Mesenchymal stem cell (in vitro differentiated cells and primary cell): ENCODE results near the gene PHPT1.

Experiments used
- DNase-seq: peaks from one replicate; pipeline ENCODE4 v3.0.0-alpha.2; 2013
- H2AFZ ChIP-seq: one replicate; pipeline ENCODE4 v1.6.1; 2013; ENCODE audit warnings: low read depth, mild to moderate bottlenecking, control low read depth, inconsistent platforms, low read length, moderate library complexity
- H2AK5ac ChIP-seq: 2 replicates; pipeline ENCODE4 v1.6.1; 2013; ENCODE audit warnings: low read length, moderate library complexity, mild to moderate bottlenecking, inconsistent platforms; ENCODE audit not compliant: severe bottlenecking
- H2BK120ac ChIP-seq: one replicate; pipeline ENCODE4 v1.6.1; 2013; ENCODE audit warnings: low read depth, mild to moderate bottlenecking, inconsistent platforms, low read length, moderate library complexity
- H2BK12ac ChIP-seq, 2 experiments: one replicate each; pipeline ENCODE4 v1.6.1; 2013; ENCODE audit warnings: inconsistent platforms in 2 of 2, low read length in 2 of 2, mild to moderate bottlenecking in 2 of 2, moderate library complexity in 2 of 2, control low read depth in 1 of 2
- H2BK15ac ChIP-seq: one replicate; pipeline ENCODE4 v1.6.1; 2013; ENCODE audit warnings: mild to moderate bottlenecking, low read depth, inconsistent platforms; ENCODE audit not compliant: poor library complexity, severe bottlenecking
- H2BK5ac ChIP-seq: 2 replicates; pipeline ENCODE4 v1.6.1; 2013; ENCODE audit warnings: low read depth, mild to moderate bottlenecking, low read length, control low read depth, inconsistent platforms; ENCODE audit not compliant: poor library complexity, severe bottlenecking
- H3K14ac ChIP-seq, 2 experiments: one replicate each; pipeline ENCODE4 v1.6.1; 2013; ENCODE audit warnings: inconsistent platforms in 2 of 2, low read length in 2 of 2, control low read depth in 1 of 2, mild to moderate bottlenecking in 1 of 2, moderate library complexity in 1 of 2
- H3K18ac ChIP-seq, 2 experiments: one replicate each; pipeline ENCODE4 v1.6.1; 2013; ENCODE audit warnings: inconsistent platforms in 2 of 2, low read length in 2 of 2, control low read depth in 1 of 2, low read depth in 1 of 2, mild to moderate bottlenecking in 1 of 2
- H3K23ac ChIP-seq, 2 experiments: one replicate each; pipeline ENCODE4 v1.6.1; 2013; ENCODE audit warnings: inconsistent platforms in 2 of 2, low read length in 2 of 2, mild to moderate bottlenecking in 2 of 2, moderate library complexity in 2 of 2, control low read depth in 1 of 2
- H3K27ac ChIP-seq: 2 replicates; pipeline ENCODE4 v1.5.1; 2013; ENCODE audit warnings: mild to moderate bottlenecking, moderate library complexity, low read length, control low read depth, inconsistent platforms; ENCODE audit not compliant: poor library complexity, severe bottlenecking
- H3K27me3 ChIP-seq, 2 experiments: 2 replicates each; pipeline versions ENCODE4 v1.6.1 to v1.7.0; 2013; ENCODE audit warnings: low read length in 2 of 2, mild to moderate bottlenecking in 2 of 2, moderate library complexity in 2 of 2, control low read depth in 1 of 2, inconsistent platforms in 1 of 2; ENCODE audit not compliant: control insufficient read depth in 1 of 2, insufficient read depth in 1 of 2
- H3K36me3 ChIP-seq, 2 experiments: 2 replicates each; pipeline versions ENCODE4 v1.6.1 to v1.7.0; 2013; ENCODE audit warnings: low read length in 2 of 2, control low read depth in 1 of 2, inconsistent platforms in 1 of 2, low read depth in 1 of 2, mild to moderate bottlenecking in 1 of 2; ENCODE audit not compliant: insufficient read depth in 2 of 2, control insufficient read depth in 1 of 2
- H3K4ac ChIP-seq, 2 experiments: one replicate each; pipeline ENCODE4 v1.6.1; 2013; ENCODE audit warnings: inconsistent platforms in 2 of 2, low read length in 2 of 2, mild to moderate bottlenecking in 2 of 2, moderate library complexity in 2 of 2, control low read depth in 1 of 2, low read depth in 1 of 2
- H3K4me1 ChIP-seq: 2 replicates; pipeline ENCODE4 v1.6.1; 2013; ENCODE audit warnings: low read depth, low read length, control low read depth; ENCODE audit not compliant: control insufficient read depth, insufficient read depth
- H3K4me2 ChIP-seq: 2 replicates; pipeline ENCODE4 v1.6.1; 2013; ENCODE audit warnings: low read length, mild to moderate bottlenecking, inconsistent platforms; ENCODE audit not compliant: poor library complexity, severe bottlenecking
- H3K4me3 ChIP-seq, 2 experiments: 2 replicates each; pipeline versions ENCODE4 v1.5.1 to v1.7.0; 2013; ENCODE audit warnings: low read length in 2 of 2, mild to moderate bottlenecking in 2 of 2, control low read depth in 1 of 2, low read depth in 1 of 2; ENCODE audit not compliant: insufficient read depth in 1 of 2
- H3K79me1 ChIP-seq: replicated peaks from 2 replicates; pipeline ENCODE4 v1.6.1; 2013; ENCODE audit warnings: mild to moderate bottlenecking, control low read depth, low read length, inconsistent platforms; ENCODE audit not compliant: poor library complexity, severe bottlenecking
- H3K9ac ChIP-seq: 2 replicates; pipeline ENCODE4 v1.7.0; 2013; ENCODE audit warnings: mild to moderate bottlenecking, low read length, moderate library complexity
- H3K9me3 ChIP-seq: 2 replicates; pipeline ENCODE4 v1.7.0; 2013; ENCODE audit warnings: mild to moderate bottlenecking, low read length; ENCODE audit not compliant: control insufficient read depth
- H4K8ac ChIP-seq: one replicate; pipeline ENCODE4 v1.6.1; 2013; ENCODE audit warnings: inconsistent platforms, mild to moderate bottlenecking, low read length, moderate library complexity
- H4K91ac ChIP-seq: one replicate; pipeline ENCODE4 v1.6.1; 2013; ENCODE audit warnings: mild to moderate bottlenecking, low read length, inconsistent platforms
- WGBS: methylation state at CpG from one replicate; pipeline ENCODE4 v1.1.7; 2013; ENCODE audit warnings: mixed read lengths; 5-methylcytosine and 5-hydroxymethylcytosine counted together

The PHPT1 gene

GRCh38 chr9:136876476-136876875 lies 27.3 kb downstream of the PHPT1 start:
- Histone ChIP-seq H2AK5ac (no peak overlapping the region), H3K27me3 (peaks cover 0 to 4% of the 10 kb centered on the region in 2 experiments), H3K14ac (no peak overlapping the region), H3K4me1 (peaks cover 2% of the 10 kb centered on the region), H3K9me3 (no peaks in the 10 kb centered on the region), H4K91ac (no peak overlapping the region), H3K36me3 (no peaks in the 10 kb centered on the region), H3K18ac (no peak overlapping the region), H2BK5ac (no peak overlapping the region), H3K4me2 (no peak overlapping the region), H3K79me1 (no peaks in the 10 kb centered on the region), H2BK120ac (no peak overlapping the region), H2BK15ac (no peak overlapping the region), H3K9ac (no peak overlapping the region), H3K4me3 (no peak overlapping the region), H3K23ac (no peak overlapping the region), H2BK12ac (no peak overlapping the region), H3K4ac (no peak overlapping the region), H4K8ac (no peak overlapping the region), H2AFZ (no peak overlapping the region), H3K27ac (no peak overlapping the region)
- DNase-seq: no peak
- 89% methylated on average over 5 of the region's 5 CpGs for WGBS

GRCh38 chr9:136880651-136881050 lies 31.4 kb downstream of the PHPT1 start:
- H2AK5ac ChIP-seq: no peak overlapping the region
- no peak overlapping the region for H3K23ac ChIP-seq
- no peaks in the 10 kb centered on the region for H3K36me3 ChIP-seq
- H3K79me1 ChIP-seq: peaks cover under 1% of the 10 kb centered on the region
- H3K4me1 ChIP-seq: peaks cover 26% of the 10 kb centered on the region
- no peak overlapping the region for H3K4me2 ChIP-seq
- peak overlapping the region in 1 of 2 experiments; percentile 59 for H2BK12ac ChIP-seq
- no peak overlapping the region for H3K4me3 ChIP-seq
- no peaks in the 10 kb centered on the region for H3K9me3 ChIP-seq
- H4K8ac ChIP-seq: no peak overlapping the region
- no peak overlapping the region for H3K14ac ChIP-seq
- H3K27ac ChIP-seq: no peak overlapping the region
- no peak overlapping the region for H3K18ac ChIP-seq
- no peak overlapping the region for H3K9ac ChIP-seq
- H4K91ac ChIP-seq: peak overlapping the region; percentile 8
- no peak overlapping the region for H2AFZ ChIP-seq
- peaks cover 0 to 4% of the 10 kb centered on the region in 2 experiments for H3K27me3 ChIP-seq
- H2BK120ac ChIP-seq: no peak overlapping the region
- H2BK15ac ChIP-seq: no peak overlapping the region
- no peak overlapping the region for H2BK5ac ChIP-seq
- 87% methylated on average over 11 of the region's 11 CpGs for WGBS
- no peak overlapping the region for H3K4ac ChIP-seq
- no peak for DNase-seq

DNA sequence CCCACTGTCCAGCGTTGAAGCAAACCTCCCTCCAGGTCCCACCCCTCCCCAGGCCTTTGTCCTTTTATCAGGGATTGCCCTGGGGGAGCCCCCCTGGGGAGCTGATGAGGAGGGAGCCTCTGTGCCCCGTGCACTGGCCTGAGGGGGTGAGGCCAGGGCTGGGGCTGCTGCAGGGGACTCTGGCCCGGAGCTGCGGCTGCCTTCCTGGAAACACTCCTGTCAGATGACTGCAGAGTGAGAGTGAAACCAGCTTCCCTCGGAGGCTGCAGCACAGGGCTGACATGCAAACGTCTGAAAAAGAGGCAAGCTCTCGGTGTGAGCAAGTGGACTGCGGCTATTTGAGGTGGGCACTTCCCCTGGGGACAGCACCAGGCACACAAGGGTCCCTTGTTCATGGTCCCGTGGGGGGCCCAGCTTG lies 32.5 kb downstream of the PHPT1 start:
- Histone ChIP-seq H4K8ac (peak overlapping the region; percentile 98), H3K9me3 (no peaks in the 10 kb centered on the region), H3K4me2 (no peak overlapping the region), H2BK5ac (no peak overlapping the region), H2BK15ac (no peak overlapping the region), H3K23ac (no peak overlapping the region), H2AK5ac (no peak overlapping the region), H3K4me1 (peaks cover 31% of the 10 kb centered on the region), H3K9ac (peak overlapping the region; percentile 79), H3K27ac (no peak overlapping the region), H3K4me3 (peak overlapping the region in 1 of 2 experiments; percentile 74), H2BK12ac (peak overlapping the region; percentile 18 to 99), H3K36me3 (no peaks in the 10 kb centered on the region), H3K27me3 (peaks cover 0 to 1% of the 10 kb centered on the region in 2 experiments), H3K18ac (peak overlapping the region; percentile 26 to 99), H4K91ac (peak overlapping the region; percentile 96), H2BK120ac (peak overlapping the region; percentile 29), H2AFZ (peak overlapping the region; percentile 60), H3K79me1 (peaks cover 5% of the 10 kb centered on the region), H3K14ac (peak overlapping the region in 1 of 2 experiments; percentile 96), H3K4ac (peak overlapping the region; percentile 16 to 94)
- 20% methylated on average over 9 of the region's 9 CpGs for WGBS
- peak; percentile 84 for DNase-seq

DNA sequence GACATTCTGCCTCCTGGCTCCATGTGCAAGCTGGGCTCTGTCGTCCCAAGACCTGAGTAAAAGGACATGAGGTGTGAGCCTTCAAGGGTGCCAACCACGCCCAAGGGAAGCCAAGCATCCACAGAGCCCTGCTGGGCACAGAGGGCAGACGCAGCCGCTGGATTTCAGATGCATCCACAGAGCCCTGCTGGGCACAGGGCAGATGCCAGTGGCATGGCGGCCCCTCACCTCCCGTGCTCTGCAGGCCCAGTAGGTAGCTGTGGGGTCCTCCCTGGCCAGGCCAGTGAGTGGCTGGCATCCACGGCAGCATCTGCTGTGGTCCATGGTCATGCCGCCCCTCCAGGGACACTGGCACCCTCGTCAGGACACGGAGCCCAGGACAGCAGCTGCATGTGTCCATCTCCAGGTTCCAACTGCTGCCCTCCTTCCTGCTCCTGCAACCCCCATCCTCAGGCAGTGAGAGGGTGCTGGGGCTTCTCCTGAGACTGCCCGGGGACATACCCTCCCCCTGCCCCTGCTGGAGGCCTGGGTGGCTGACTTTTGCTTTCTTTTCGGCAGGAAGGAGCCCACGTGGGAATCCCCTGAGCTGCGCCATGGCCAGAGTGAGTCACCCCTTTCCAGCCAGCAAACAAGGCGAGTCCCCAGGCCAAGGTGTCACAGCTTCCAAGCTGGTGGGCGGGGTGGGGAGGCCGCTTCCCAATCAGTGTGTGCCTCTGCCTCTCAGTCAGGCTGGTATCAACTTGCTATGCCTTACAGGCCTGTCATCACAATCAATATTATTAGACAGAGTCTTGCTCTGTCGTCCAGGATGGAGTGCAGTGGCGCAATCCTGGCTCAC lies 33.1 kb downstream of the PHPT1 start:
- H4K8ac ChIP-seq: peak overlapping the region; percentile 92
- H2BK120ac ChIP-seq: no peak overlapping the region
- peak overlapping the region; percentile 60 for H2AFZ ChIP-seq
- H2BK5ac ChIP-seq: no peak overlapping the region
- WGBS: 61% methylated on average over 19 of the region's 19 CpGs
- H3K23ac ChIP-seq: peak overlapping the region in 1 of 2 experiments; percentile 75
- peak; percentile 95 for DNase-seq
- H3K4me2 ChIP-seq: peak overlapping the region; percentile 40
- H3K9me3 ChIP-seq: no peaks in the 10 kb centered on the region
- H3K4ac ChIP-seq: peak overlapping the region in 1 of 2 experiments; percentile 94
- peak overlapping the region; percentile 70 for H2BK15ac ChIP-seq
- H4K91ac ChIP-seq: peak overlapping the region; percentile 96
- no peaks in the 10 kb centered on the region for H3K27me3 ChIP-seq
- no peak overlapping the region for H2AK5ac ChIP-seq
- H3K27ac ChIP-seq: peak overlapping the region; percentile 24
- H3K36me3 ChIP-seq: no peaks in the 10 kb centered on the region
- peak overlapping the region; percentile 79 for H3K9ac ChIP-seq
- peaks cover 35% of the 10 kb centered on the region for H3K4me1 ChIP-seq
- peak overlapping the region; percentile 18 to 99 for H2BK12ac ChIP-seq
- H3K14ac ChIP-seq: peak overlapping the region in 1 of 2 experiments; percentile 96
- peak overlapping the region in 1 of 2 experiments; percentile 74 for H3K4me3 ChIP-seq
- peak overlapping the region; percentile 12 to 99 for H3K18ac ChIP-seq
- H3K79me1 ChIP-seq: peaks cover 5% of the 10 kb centered on the region
